ENCODE results near the gene CTNNBIP1. TPM values are rescaled to one million over a fixed set of nuclear protein-coding genes. Genes with fewer than 3 reads are reported as not detected.

CTNNBIP1 gene
- polyA plus RNA-seq, 3 donors from 2014 or later, result 41.0 to 51.5 (median 45.5) TPM

- H3K27ac Mint-ChIP-seq, result peak overlapping the region in 1 of 6 donors; percentile 34
These were observed 69.9 kb downstream of the CTNNBIP1 start for GRCh38 chr1:9840176-9840575.

GRCh38 chr1:9838946-9839345 lies 71.1 kb downstream of the CTNNBIP1 start:
- DNase-seq, result no peak
- Mint-ChIP-seq H3K9me3 (peaks cover 0 to 2% (median 0%) of the 10 kb centered on the region in 6 donors), H3K36me3 (peaks cover 0 to 4% (median 3%) of the 10 kb centered on the region in 3 donors), H3K4me1 (peaks cover 8% of the 10 kb centered on the region in 2 donors), H3K27me3 (ENCODE audit: low read depth in 3 of 3) (peaks cover 0 to 5% (median 0%) of the 10 kb centered on the region in 3 donors), H3K4me3 (no peak overlapping the region), H3K27ac (no peak overlapping the region)

More at GRCh38 chr1:9840176-9840575, 69.9 kb downstream of the CTNNBIP1 start:
- peaks cover 0 to 2% (median 0%) of the 10 kb centered on the region in 6 donors for H3K9me3 Mint-ChIP-seq
- H3K36me3 Mint-ChIP-seq, result peaks cover 0 to 4% (median 3%) of the 10 kb centered on the region in 3 donors
- no peak for DNase-seq
- peaks cover 0 to 2% (median 0%) of the 10 kb centered on the region in 3 donors for H3K27me3 Mint-ChIP-seq (ENCODE audit: low read depth in 3 of 3)
- H3K4me1 Mint-ChIP-seq, result no peaks in the 10 kb centered on the region
- H3K4me3 Mint-ChIP-seq, result no peak overlapping the region

GRCh38 chr1:9836632-9836960 lies 73.5 kb downstream of the CTNNBIP1 start:
- H3K36me3 Mint-ChIP-seq, result peaks cover 0 to 4% (median 3%) of the 10 kb centered on the region in 3 donors
- H3K4me1 Mint-ChIP-seq, result peaks cover 18 to 20% of the 10 kb centered on the region in 2 donors
- H3K9me3 Mint-ChIP-seq, result peaks cover 0 to 2% (median 0%) of the 10 kb centered on the region in 6 donors
- H3K27me3 Mint-ChIP-seq (ENCODE audit: low read depth in 3 of 3), result peaks cover 0 to 5% (median 2%) of the 10 kb centered on the region in 3 donors
- no peak for DNase-seq
- no peak overlapping the region for H3K4me3 Mint-ChIP-seq
- no peak overlapping the region for H3K27ac Mint-ChIP-seq

GRCh38 chr1:9835758-9836631 lies 74.1 kb downstream of the CTNNBIP1 start:
- Mint-ChIP-seq H3K9me3 (peaks cover 0 to 2% (median 0%) of the 10 kb centered on the region in 6 donors), H3K27me3 (ENCODE audit: low read depth in 3 of 3) (peaks cover 0 to 5% (median 2%) of the 10 kb centered on the region in 3 donors), H3K36me3 (peaks cover 0 to 4% (median 3%) of the 10 kb centered on the region in 3 donors), H3K4me3 (no peak overlapping the region), H3K4me1 (peaks cover 18 to 20% of the 10 kb centered on the region in 2 donors), H3K27ac (no peak overlapping the region)
- no peak for DNase-seq

GRCh38 chr1:9835404-9835757 lies 74.7 kb downstream of the CTNNBIP1 start:
- H3K9me3 Mint-ChIP-seq, result peaks cover 0 to 2% (median 0%) of the 10 kb centered on the region in 6 donors
- peaks cover 0 to under 1% (median 0%) of the 10 kb centered on the region in 3 donors for H3K36me3 Mint-ChIP-seq
- DNase-seq, result no peak
- peaks cover 0 to 5% (median 2%) of the 10 kb centered on the region in 3 donors for H3K27me3 Mint-ChIP-seq (ENCODE audit: low read depth in 3 of 3)
- H3K27ac Mint-ChIP-seq, result no peak overlapping the region
- H3K4me1 Mint-ChIP-seq, result peaks cover 18 to 20% of the 10 kb centered on the region in 2 donors
- H3K4me3 Mint-ChIP-seq, result no peak overlapping the region

GRCh38 chr1:9833632-9834031 lies 76.4 kb downstream of the CTNNBIP1 start:
- Mint-ChIP-seq H3K9me3 (peaks cover 0 to 2% (median 0%) of the 10 kb centered on the region in 6 donors), H3K4me3 (peak overlapping the region in 3 of 5 donors; percentile 50 to 67 (median 56)), H3K4me1 (peaks cover 18 to 20% of the 10 kb centered on the region in 2 donors), H3K27ac (peak overlapping the region in 3 of 6 donors; percentile 21 to 61 (median 41)), H3K36me3 (no peaks in the 10 kb centered on the region), H3K27me3 (ENCODE audit: low read depth in 3 of 3) (peaks cover 0 to 5% (median 2%) of the 10 kb centered on the region in 3 donors)
- no peak for DNase-seq

- H3K9me3 Mint-ChIP-seq, result no peaks in the 10 kb centered on the region
- no peak overlapping the region for H3K27ac Mint-ChIP-seq
- no peaks in the 10 kb centered on the region for H3K36me3 Mint-ChIP-seq
- DNase-seq, result no peak
- peaks cover 20% of the 10 kb centered on the region in 2 donors for H3K4me1 Mint-ChIP-seq
- peaks cover 3 to 6% (median 6%) of the 10 kb centered on the region in 3 donors for H3K27me3 Mint-ChIP-seq (ENCODE audit: low read depth in 3 of 3)
- H3K4me3 Mint-ChIP-seq, result no peak overlapping the region
These were observed 82.4 kb downstream of the CTNNBIP1 start for GRCh38 chr1:9827558-9828185.

GRCh38 chr1:9826616-9827015 lies 83.5 kb downstream of the CTNNBIP1 start:
- no peaks in the 10 kb centered on the region for H3K36me3 Mint-ChIP-seq
- H3K27ac Mint-ChIP-seq, result peak overlapping the region in 4 of 6 donors; percentile 56 to 92 (median 83)
- no peak for DNase-seq
- H3K4me1 Mint-ChIP-seq, result peaks cover 29 to 31% of the 10 kb centered on the region in 2 donors
- peaks cover 3 to 8% (median 6%) of the 10 kb centered on the region in 3 donors for H3K27me3 Mint-ChIP-seq (ENCODE audit: low read depth in 3 of 3)
- no peak overlapping the region for H3K4me3 Mint-ChIP-seq
- no peaks in the 10 kb centered on the region for H3K9me3 Mint-ChIP-seq

- Mint-ChIP-seq H3K4me3 (peak overlapping the region in 4 of 5 donors; percentile 54 to 80 (median 66)), H3K27ac (peak overlapping the region; percentile 67 to 92 (median 83)), H3K4me1 (peaks cover 31 to 35% of the 10 kb centered on the region in 2 donors), H3K27me3 (ENCODE audit: low read depth in 3 of 3) (peaks cover 3 to 8% (median 6%) of the 10 kb centered on the region in 3 donors), H3K9me3 (no peaks in the 10 kb centered on the region), H3K36me3 (no peaks in the 10 kb centered on the region)
- no peak for DNase-seq
These were observed 84.0 kb downstream of the CTNNBIP1 start for GRCh38 chr1:9826087-9826486.

GRCh38 chr1:9825093-9826074 lies 84.7 kb downstream of the CTNNBIP1 start:
- Mint-ChIP-seq H3K4me3 (peak overlapping the region; percentile 54 to 80 (median 69)), H3K27ac (peak overlapping the region; percentile 71 to 92 (median 83)), H3K36me3 (no peaks in the 10 kb centered on the region), H3K9me3 (no peaks in the 10 kb centered on the region), H3K4me1 (peaks cover 33 to 42% of the 10 kb centered on the region in 2 donors), H3K27me3 (ENCODE audit: low read depth in 3 of 3) (peaks cover 3 to 8% (median 6%) of the 10 kb centered on the region in 3 donors)
- DNase-seq, result peak; percentile 33 to 42 (median 37)

- no peaks in the 10 kb centered on the region for H3K36me3 Mint-ChIP-seq
- H3K4me3 Mint-ChIP-seq, result peak overlapping the region; percentile 54 to 80 (median 74)
- peaks cover 33 to 43% of the 10 kb centered on the region in 2 donors for H3K4me1 Mint-ChIP-seq
- peaks cover 3 to 8% (median 6%) of the 10 kb centered on the region in 3 donors for H3K27me3 Mint-ChIP-seq (ENCODE audit: low read depth in 3 of 3)
- no peaks in the 10 kb centered on the region for H3K9me3 Mint-ChIP-seq
- DNase-seq, result no peak
- peak overlapping the region; percentile 71 to 88 (median 83) for H3K27ac Mint-ChIP-seq
These were observed 85.4 kb downstream of the CTNNBIP1 start for GRCh38 chr1:9824702-9825089.

- Mint-ChIP-seq H3K4me1 (peaks cover 33 to 47% of the 10 kb centered on the region in 2 donors), H3K4me3 (peak within 1 kb of the TSS; percentile 96 to 98 (median 97)), H3K36me3 (no peaks in the 10 kb centered on the region), H3K27ac (peak within 1 kb of the TSS; percentile 84 to 95 (median 90)), H3K27me3 (ENCODE audit: low read depth in 3 of 3) (peaks cover 3 to 8% (median 6%) of the 10 kb centered on the region in 3 donors), H3K9me3 (no peaks in the 10 kb centered on the region)
- DNase-seq, result peak; percentile 81 to 86 (median 86)
These were observed 85.9 kb downstream of the CTNNBIP1 start, which contains the start of gene CLSTN1 for GRCh38 chr1:9823943-9824701. CLSTN1 (minus strand) TSS chr1:9823965; CDS start chr1:9823733, 232 bp downstream.
